Right lobe of liver (tissue), 6 donors: Measurements from ENCODE around the gene CDC45. TPM values are rescaled to one million over a fixed set of nuclear protein-coding genes. Genes with fewer than 3 reads are reported as not detected.
A peak's percentile ranks its signal among the peaks of the same experiment; 100 is the strongest.
"Not testable (repeated sequence)": the region's sequence is repeated elsewhere in the genome, so short reads cannot be mapped to it uniquely, and the experiment has no call there.

ENCODE experiments used
- ATAC-seq, 4 donors: fragments of 200-7000 bp; cut with Tn5 transposase; one replicate each; pipeline ENCODE4 v1.9.1; 2020; ENCODE audit warnings: mild to moderate bottlenecking in 4 of 4, moderate library complexity in 4 of 4
- DNase-seq, 3 donors: peaks; one replicate each; pipeline ENCODE4 v3.0.0-alpha.2; 2020
- H3K27ac ChIP-seq, 3 donors: fragments of 200-600 bp; one replicate each; pipeline ENCODE4 v1.8.0; 2022
- H3K27me3 ChIP-seq, 2 donors: fragments of 200-600 bp; one replicate each; pipeline ENCODE4 v1.8.0; 2022
- H3K36me3 ChIP-seq, 4 donors: fragments of 200-600 bp; sonication (generic) in 1 of 4; one replicate each; pipeline versions ENCODE4 v1.5.1 to v1.8.0; 2017 to 2022; ENCODE audit warnings: control low read depth in 1 of 4
- H3K4me1 ChIP-seq, 4 donors: fragments of 200-600 bp; sonication (generic) in 1 of 4; one replicate each; pipeline versions ENCODE4 v1.5.1 to v1.8.0; 2017 to 2022; ENCODE audit warnings: control low read depth in 1 of 4
- H3K4me3 ChIP-seq, 3 donors: fragments of 200-600 bp; one replicate each; pipeline ENCODE4 v1.8.0; 2022
- H3K9me3 ChIP-seq, 4 donors: fragments of 200-600 bp; sonication (generic) in 1 of 4; one replicate each; pipeline versions ENCODE4 v1.5.1 to v1.8.0; 2017 to 2022; ENCODE audit warnings: control low read depth in 1 of 4
- POLR2A ChIP-seq: fragments of 450-650 bp; IDR thresholded peaks from one replicate; pipeline ENCODE4 v1.6.1; 2017; ENCODE audit warnings: antibody characterized with exemption, mild to moderate bottlenecking
- WGBS: methylation state at CpG from one replicate; pipeline ENCODE4 v1.1.6; 2018; ENCODE audit warnings: low coverage, low lambda C conversion rate; ENCODE audit not compliant: insufficient coverage; ENCODE audit errors: missing lambda C conversion rate; 5-methylcytosine and 5-hydroxymethylcytosine counted together
- intact Hi-C, 2 donors: fragments of 100-400 bp; cut with DNase I; formaldehyde crosslinking; loops; one replicate each; pipeline versions ENCODE4 v1.11.2 to v1.14.1; 2022
- total RNA-seq, 6 experiments: library from RNA; depleted of rRNA in 2 of 6; stranded (reverse); fragments of >200 nt in 2 of 6; fragmentation: NEBNext Ultra II Directional in 3 of 6; extraction: Animal tissue kit (Norgen Biotek cat#: 25700) in 3 of 6; gene quantifications; one replicate each; pipeline versions ENCODE4 v1.1.0 to v1.2.4, GENCODE V29; 2016 to 2023
- TF ChIP-seq, protein P1 (sequence below), 4 donors: fragments of 200-600 bp in 3 of 4; fragments of 450-650 bp in 1 of 4; IDR thresholded peaks; one replicate each; pipeline versions ENCODE4 v1.5.1 to v1.8.0; 2016 to 2022; ENCODE audit warnings: antibody characterized with exemption in 4 of 4, mild to moderate bottlenecking in 2 of 4
- donor health status: DM: no; HTN: yes; CAD: no.
- donor health status: DM: no; HTN: no; CAD: no.
- donor health status: DM: no; HTN: no; CAD: no.
- donor health status: DM: no; HTN: yes; CAD: no.
- donor health status: DM: no; HTN: yes; CAD: no.

CDC45 gene
- total RNA-seq, 6 experiments from 2014 or later = 0.39 to 4.2 (median 0.56) TPM; not detected in 1

DNA sequence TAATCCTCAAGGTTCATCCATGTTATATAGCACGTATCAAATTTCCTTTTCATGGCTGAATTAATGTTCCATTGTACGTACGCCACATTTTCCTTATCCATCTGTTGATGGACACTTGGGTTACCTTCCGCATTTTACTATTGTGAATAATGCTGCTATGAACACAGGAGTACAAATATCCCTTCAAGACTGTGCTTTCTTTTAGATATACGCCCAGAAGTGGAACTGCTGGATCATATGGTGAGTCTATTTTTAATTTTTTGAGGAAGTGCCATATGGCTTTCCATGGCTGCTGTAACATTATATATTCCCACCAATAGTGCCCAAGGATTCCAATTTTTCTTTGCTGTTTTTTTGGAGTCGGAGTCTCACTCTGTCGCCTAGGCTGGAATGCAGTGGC, 41.4 kb upstream of the CDC45 start:
- ATAC-seq (no peak), DNase-seq (no peak)
- intact Hi-C loops = no loop called here
- WGBS = 85% methylated on average over 7 of the region's 7 CpGs
- TF ChIP-seq, protein P1, sequence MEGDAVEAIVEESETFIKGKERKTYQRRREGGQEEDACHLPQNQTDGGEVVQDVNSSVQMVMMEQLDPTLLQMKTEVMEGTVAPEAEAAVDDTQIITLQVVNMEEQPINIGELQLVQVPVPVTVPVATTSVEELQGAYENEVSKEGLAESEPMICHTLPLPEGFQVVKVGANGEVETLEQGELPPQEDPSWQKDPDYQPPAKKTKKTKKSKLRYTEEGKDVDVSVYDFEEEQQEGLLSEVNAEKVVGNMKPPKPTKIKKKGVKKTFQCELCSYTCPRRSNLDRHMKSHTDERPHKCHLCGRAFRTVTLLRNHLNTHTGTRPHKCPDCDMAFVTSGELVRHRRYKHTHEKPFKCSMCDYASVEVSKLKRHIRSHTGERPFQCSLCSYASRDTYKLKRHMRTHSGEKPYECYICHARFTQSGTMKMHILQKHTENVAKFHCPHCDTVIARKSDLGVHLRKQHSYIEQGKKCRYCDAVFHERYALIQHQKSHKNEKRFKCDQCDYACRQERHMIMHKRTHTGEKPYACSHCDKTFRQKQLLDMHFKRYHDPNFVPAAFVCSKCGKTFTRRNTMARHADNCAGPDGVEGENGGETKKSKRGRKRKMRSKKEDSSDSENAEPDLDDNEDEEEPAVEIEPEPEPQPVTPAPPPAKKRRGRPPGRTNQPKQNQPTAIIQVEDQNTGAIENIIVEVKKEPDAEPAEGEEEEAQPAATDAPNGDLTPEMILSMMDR (IDR thresholded peaks at IDR 0.05) = no peak
- TF ChIP-seq POLR2A = no peak
- Histone ChIP-seq H3K4me1 (peaks cover 0 to 12% (median 5%) of the 10 kb centered on the region in 4 donors), H3K27ac (no peak overlapping the region), H3K4me3 (no peak overlapping the region), H3K9me3 (no peaks in the 10 kb centered on the region), H3K27me3 (no peaks in the 10 kb centered on the region), H3K36me3 (peaks cover 0 to 23% (median 8%) of the 10 kb centered on the region in 4 donors)

- Histone ChIP-seq H3K36me3 (peaks cover 0 to 19% (median 8%) of the 10 kb centered on the region in 4 donors), H3K4me3 (no peak overlapping the region), H3K27me3 (no peaks in the 10 kb centered on the region), H3K27ac (peak overlapping the region in 1 of 3 donors; percentile 55), H3K9me3 (no peaks in the 10 kb centered on the region), H3K4me1 (peaks cover 0 to 11% (median 3%) of the 10 kb centered on the region in 4 donors)
- DNase-seq = peak; percentile 61 to 89 (median 80)
- WGBS = 69% methylated on average over 5 of the region's 8 CpGs
- peak; percentile 79 to 95 (median 89) for ATAC-seq
- TF ChIP-seq, protein P1 (IDR thresholded peaks at IDR 0.05) = peak in 1 of 4 donors; percentile 7
- TF ChIP-seq POLR2A = no peak
- intact Hi-C loops = no loop called here
Measured at GRCh38 chr22:19440411-19441195, 39.1 kb upstream of the CDC45 start.

DNA sequence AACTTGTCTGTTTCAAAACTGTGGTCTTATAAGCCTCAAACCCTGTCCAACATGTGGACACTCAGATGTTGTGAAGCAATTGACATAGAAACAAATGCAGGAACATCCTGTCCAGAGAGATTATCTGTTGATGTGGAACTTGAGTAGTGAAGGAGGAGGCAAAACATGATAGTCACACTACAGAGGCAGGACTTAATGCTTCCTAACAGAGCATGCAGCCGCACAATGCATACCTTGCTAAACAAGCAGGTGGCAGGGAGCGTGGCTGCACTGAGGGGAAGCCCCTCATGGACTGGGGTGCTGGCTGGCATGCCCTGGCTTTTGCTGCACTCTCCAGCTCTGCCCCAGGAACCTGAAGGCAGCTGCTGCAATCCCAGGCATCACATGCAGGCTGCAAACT, 37.6 kb upstream of the CDC45 start:
- no peaks in the 10 kb centered on the region for H3K27me3 ChIP-seq
- H3K36me3 ChIP-seq = peaks cover 0 to 14% (median 4%) of the 10 kb centered on the region in 4 donors
- ATAC-seq = no peak
- no CpG with 5 or more reads among the region's 2 CpGs for WGBS
- intact Hi-C loops = no loop called here
- no peak for DNase-seq
- TF ChIP-seq, protein P1 (IDR thresholded peaks at IDR 0.05) = no peak
- no peak for TF ChIP-seq POLR2A
- H3K27ac ChIP-seq = no peak overlapping the region
- no peak overlapping the region for H3K4me3 ChIP-seq
- H3K4me1 ChIP-seq = peaks cover 0 to 22% (median 9%) of the 10 kb centered on the region in 4 donors
- H3K9me3 ChIP-seq = no peaks in the 10 kb centered on the region

DNA sequence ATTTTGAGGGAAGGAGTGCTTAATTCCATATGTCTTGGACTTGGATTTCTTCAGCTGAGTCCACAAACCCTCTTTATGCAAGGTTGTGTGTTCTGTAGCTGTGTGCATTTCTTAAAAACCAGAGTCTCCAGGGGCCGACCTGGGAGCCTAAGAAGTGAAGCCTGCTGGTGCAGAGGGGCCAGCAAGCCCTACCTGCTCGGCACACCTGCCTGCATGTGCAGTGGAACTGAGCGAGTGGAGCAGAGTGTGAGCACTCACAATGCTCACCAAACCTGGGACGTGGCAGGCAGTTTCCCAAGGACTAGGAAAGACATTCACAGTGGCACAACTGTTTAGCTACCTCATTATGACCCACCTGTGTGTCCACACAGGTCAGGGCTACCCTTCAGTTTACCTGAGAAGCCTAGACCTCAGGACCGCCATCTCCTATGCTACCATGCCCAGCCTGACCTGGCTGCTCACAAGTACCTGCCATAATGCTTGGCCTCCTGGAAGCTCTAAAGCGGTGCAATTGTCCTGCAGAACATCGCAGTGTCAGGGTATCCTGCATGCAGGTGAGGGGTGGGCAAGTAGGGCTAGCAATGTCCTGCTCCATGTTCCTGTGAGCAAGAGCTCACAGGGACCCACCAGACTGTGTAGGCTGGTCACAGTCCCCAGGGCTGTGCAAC, 36.0 kb upstream of the CDC45 start:
- Histone ChIP-seq H3K4me3 (no peak overlapping the region), H3K27me3 (no peaks in the 10 kb centered on the region), H3K36me3 (peaks cover 0 to 14% (median 4%) of the 10 kb centered on the region in 4 donors), H3K9me3 (no peaks in the 10 kb centered on the region), H3K4me1 (peaks cover 0 to 22% (median 9%) of the 10 kb centered on the region in 4 donors), H3K27ac (no peak overlapping the region)
- no peak for TF ChIP-seq POLR2A
- TF ChIP-seq, protein P1 (IDR thresholded peaks at IDR 0.05) = no peak
- WGBS = no CpG with 5 or more reads among the region's 7 CpGs
- DNase-seq = no peak
- ATAC-seq = no peak
- intact Hi-C loops = no loop called here

- ATAC-seq, H3K9me3 ChIP-seq, H3K4me3 ChIP-seq, H3K27ac ChIP-seq, DNase-seq, intact Hi-C loops, H3K27me3 ChIP-seq: not testable (repeated sequence)
- WGBS = 85% methylated on average over 9 of the region's 9 CpGs
- peaks cover 0 to 16% (median 4%) of the 10 kb centered on the region in 4 donors for H3K36me3 ChIP-seq
- peaks cover 0 to 18% (median 9%) of the 10 kb centered on the region in 4 donors for H3K4me1 ChIP-seq
Measured at GRCh38 chr22:19445279-19445982, 34.3 kb upstream of the CDC45 start.
